ENCODE data around the gene KIF14.

GRCh38 chr1:200638073-200638472, 17.5 kb upstream of the KIF14 start:
- no peak for TF ChIP-seq CTCF (IDR thresholded peaks at IDR 0.05)
- no peak for TF ChIP-seq POLR2A (IDR thresholded peaks at IDR 0.05)
- TF ChIP-seq POLR2AphosphoS5 (IDR thresholded peaks at IDR 0.05) = no peak
- no peak for TF ChIP-seq EP300 (IDR thresholded peaks at IDR 0.05)

All from sigmoid colon (tissue), 4 donors.